GM12865 (cell line): Measurements from ENCODE around the gene C3orf20.
"Not testable (repeated sequence)": the region's sequence is repeated elsewhere in the genome, so short reads cannot be mapped to it uniquely, and the experiment has no call there.

ENCODE experiments used
- DNase-seq: peaks from one replicate; pipeline ENCODE4 v3.0.0; 2010; ENCODE audit warnings: low read depth
- H3K4me3 ChIP-seq: 2 replicates; pipeline ENCODE4 v1.5.1; 2011; ENCODE audit warnings: mild to moderate bottlenecking, low read depth, low read length, control low read depth
- CTCF ChIP-seq: IDR thresholded peaks from 2 replicates; pipeline ENCODE4 v1.5.1; 2011; ENCODE audit warnings: low read length, control low read depth, low read depth, inconsistent platforms; ENCODE audit not compliant: insufficient read depth; ENCODE audit errors: missing control alignments

Gene C3orf20

DNA sequence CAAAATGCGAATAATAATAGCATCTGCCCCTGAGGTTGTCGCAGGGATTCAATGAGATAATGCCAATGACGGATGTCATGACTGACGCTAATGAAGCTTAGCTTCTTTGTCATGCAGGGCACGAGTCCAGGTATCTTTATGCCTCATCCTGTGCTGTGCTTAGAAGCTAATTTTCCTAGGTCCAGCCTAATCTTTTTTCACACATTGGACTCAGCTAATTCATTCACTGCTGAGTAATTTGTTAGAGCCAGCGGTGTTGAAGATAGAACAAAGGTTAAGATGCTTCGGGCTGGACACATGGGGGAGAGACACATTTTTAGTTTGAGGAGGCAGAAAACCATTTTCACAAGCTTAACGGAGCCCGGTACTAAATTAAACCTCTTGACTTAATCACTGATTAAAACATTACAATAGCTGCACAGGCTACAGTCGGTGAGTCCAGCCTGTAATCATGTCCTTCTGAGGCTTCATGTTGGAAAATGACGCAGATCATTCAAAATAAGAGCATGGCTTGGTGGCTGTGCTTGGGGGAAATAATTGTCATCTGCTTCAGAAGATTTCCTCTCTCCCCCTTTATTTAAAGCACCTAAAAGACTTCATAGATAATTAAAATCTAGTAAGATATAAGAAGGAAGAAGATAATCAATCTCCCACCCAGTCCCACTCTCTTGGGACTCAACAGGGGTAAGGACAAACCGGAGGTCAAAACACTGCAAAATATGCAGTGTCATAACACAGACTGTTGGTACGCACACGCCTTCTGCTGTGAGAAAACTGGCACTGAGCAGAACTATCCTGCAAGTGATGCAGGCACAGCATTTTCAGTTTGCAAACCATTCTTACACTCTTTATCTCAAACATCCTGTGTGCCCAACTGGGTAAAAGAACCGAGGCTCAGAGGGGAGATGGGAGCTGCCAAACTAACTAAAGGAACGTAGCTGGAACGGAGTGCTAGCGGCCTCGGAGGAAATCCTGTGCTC lies 26.7 kb upstream of the C3orf20 start:
- TF ChIP-seq CTCF, result no peak
- DNase-seq, result no peak

GRCh38 chr3:14649466-14649865 lies 25.5 kb upstream of the C3orf20 start:
- H3K4me3 ChIP-seq, result no peak overlapping the region
- no peak for TF ChIP-seq CTCF
- no peak for DNase-seq

More for the DNA sequence above, 26.7 kb upstream of the C3orf20 start:
- no peak overlapping the region for H3K4me3 ChIP-seq

GRCh38 chr3:14650193-14650592 lies 24.7 kb upstream of the C3orf20 start:
- TF ChIP-seq CTCF, result no peak
- DNase-seq, result no peak
- H3K4me3 ChIP-seq, result no peak overlapping the region

DNA sequence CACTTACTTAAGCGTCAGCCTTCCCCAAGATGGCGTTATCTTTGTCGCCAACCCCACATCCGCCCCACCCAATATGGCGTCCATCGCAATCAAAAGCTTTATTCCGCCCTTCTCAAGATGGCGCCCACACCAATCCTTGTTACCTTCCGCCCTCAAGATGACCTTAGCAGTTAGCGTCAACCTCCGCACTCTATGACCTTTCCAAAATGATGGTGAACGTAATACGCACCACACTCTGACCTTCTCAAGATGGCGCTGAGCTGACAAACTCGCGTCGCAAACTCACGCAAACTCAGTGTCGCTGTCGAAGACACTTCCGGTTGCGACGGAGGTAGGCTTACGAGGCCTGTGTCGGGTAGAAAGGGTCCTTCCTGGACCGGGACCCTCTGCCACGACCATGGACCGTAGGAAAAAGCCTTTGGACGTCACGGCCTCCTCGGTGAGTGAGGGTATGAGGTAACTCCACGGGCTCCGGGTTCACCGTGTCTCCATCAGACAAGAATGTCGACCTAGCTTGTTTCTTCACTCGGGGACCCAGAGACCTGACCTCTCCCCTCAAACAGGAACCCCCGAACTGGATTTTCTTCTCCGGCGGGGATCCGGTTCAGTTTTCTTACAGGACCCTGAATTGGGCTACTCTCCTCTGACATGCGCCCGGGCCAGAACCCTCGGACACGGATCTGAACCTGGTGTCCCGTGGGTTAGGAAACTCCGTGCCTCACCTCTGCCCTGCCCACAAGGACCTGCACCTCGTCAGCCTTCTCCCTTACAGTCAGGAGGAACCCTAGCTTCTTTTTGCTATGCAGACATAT lies 23.3 kb upstream of the C3orf20 start, which contains the start of gene CCDC174:
Gene CCDC174 (plus strand): TSS at position 323 of the 812 bp plus-strand sequence. CDS start 75 bp downstream, at position 398.
- TF ChIP-seq CTCF, result no peak
- DNase-seq, result peak; percentile 100
- peak within 1 kb of the TSS; percentile 82 for H3K4me3 ChIP-seq

GRCh38 chr3:14652360-14652907 lies 22.5 kb upstream of the C3orf20 start:
- not testable (repeated sequence) for DNase-seq

DNA sequence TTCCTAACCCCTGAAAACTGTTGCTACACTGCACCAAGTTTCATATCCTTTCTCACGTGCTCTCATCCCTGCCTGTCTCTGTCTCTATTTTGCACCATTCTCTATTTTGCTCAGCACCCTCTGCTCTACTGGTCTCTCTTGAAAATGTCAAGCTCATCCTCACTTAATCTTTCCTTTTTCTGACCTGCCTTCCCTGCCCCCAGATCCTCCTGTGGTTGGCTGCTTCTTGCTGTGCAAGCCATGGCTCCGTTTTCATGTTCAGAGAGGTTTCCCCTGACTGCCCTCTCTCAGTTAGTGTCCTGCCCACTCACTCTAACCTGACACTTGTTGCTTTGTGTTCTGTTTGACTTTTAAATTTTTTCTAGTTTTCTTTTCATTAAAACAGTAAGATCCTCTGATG lies 17.4 kb upstream of the C3orf20 start:
- no peak for DNase-seq
- no peak for TF ChIP-seq CTCF
- no peak overlapping the region for H3K4me3 ChIP-seq

More at GRCh38 chr3:14652360-14652907, 22.5 kb upstream of the C3orf20 start:
- H3K4me3 ChIP-seq, result peak overlapping the region; percentile 82

- H3K4me3 ChIP-seq, result no peak overlapping the region
- TF ChIP-seq CTCF, result no peak
- DNase-seq, result no peak
Measured at GRCh38 chr3:14658978-14659377, 16.0 kb upstream of the C3orf20 start.
